MG63 (cell line): ENCODE data around the gene CDC42SE2. TPM values are rescaled to one million over a fixed set of nuclear protein-coding genes. Genes with fewer than 3 reads are reported as not detected.
"Not testable (repeated sequence)": the region's sequence is repeated elsewhere in the genome, so short reads cannot be mapped to it uniquely, and the experiment has no call there.

Experiments
- DNase-seq: peaks from one replicate; pipeline ENCODE4 v3.0.0-alpha.2; 2020
- H3K27me3 ChIP-seq: fragments of 250-450 bp; sonication (Bioruptor Pico); 2 replicates; pipeline ENCODE4 v1.5.1; 2020; ENCODE audit warnings: mild to moderate bottlenecking, moderate library complexity
- H3K36me3 ChIP-seq: fragments of 250-450 bp; sonication (Bioruptor Pico); 2 replicates; pipeline ENCODE4 v1.5.1; 2020; ENCODE audit warnings: mild to moderate bottlenecking, moderate library complexity
- H3K4me3 ChIP-seq: fragments of 250-450 bp; sonication (Bioruptor Pico); 2 replicates; pipeline ENCODE4 v1.5.1; 2020; ENCODE audit warnings: mild to moderate bottlenecking, moderate library complexity
- H3K9me3 ChIP-seq: fragments of 250-450 bp; sonication (Bioruptor Pico); 2 replicates; pipeline ENCODE4 v1.5.1; 2020; ENCODE audit warnings: mild to moderate bottlenecking, moderate library complexity
- total RNA-seq: library from RNA; depleted of rRNA; stranded (reverse); fragments of >200 nt; shearing (Covaris generic); gene quantifications from 2 replicates; pipeline ENCODE4 v1.2.3, GENCODE V29; 2014; ENCODE audit warnings: low replicate concordance

Gene CDC42SE2
- total RNA-seq, 1 experiment from 2014 or later, result 23.6 TPM

DNA sequence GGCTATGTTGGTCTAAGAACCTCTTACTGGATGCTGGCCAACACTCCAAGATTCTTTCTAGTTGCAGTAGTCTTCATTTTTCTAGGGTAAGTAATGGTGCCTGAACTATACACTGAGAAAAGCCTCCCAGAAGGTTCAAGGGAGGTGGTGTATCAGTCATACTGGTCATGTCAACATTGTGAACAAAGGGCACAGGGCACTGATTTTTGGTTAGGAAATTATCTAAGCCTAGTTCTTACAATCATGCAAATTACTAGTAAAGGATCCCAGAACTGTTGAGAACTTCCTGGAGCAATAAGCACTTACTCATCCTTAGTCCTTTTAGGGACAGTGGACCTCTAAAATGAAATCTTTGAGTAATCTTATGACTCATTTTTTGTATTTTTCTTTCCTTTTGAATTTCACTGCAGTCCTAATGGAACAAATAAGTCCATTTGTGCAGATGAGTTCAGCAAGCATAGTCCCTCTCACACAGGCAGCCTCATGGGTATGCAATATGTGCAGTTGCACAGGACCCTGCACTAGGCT, 21.1 kb upstream of the CDC42SE2 start:
- Histone ChIP-seq H3K9me3 (no peaks in the 10 kb centered on the region; the same call in none of the 2 replicates), H3K27me3 (no peaks in the 10 kb centered on the region), H3K4me3 (no peak overlapping the region), H3K36me3 (no peaks in the 10 kb centered on the region)
- peak; percentile 38 for DNase-seq

DNA sequence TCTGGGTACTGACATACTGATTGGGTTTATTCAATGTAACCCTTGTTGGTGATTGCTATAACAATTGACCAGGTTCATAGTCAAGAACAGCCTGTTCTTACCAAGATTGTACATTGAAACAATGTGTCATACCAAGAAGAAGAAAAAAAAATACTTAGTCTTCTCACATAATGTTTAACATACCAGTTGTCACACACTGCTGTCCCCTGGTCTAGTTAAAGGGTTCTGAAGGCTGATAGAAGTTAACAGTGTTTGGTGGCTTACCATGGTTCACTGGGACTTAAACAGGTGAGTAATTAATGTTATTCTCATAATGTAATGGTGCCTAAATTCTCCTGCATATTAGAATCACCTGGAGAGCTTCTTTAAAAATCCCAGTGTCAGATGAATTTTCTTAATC, 18.5 kb upstream of the CDC42SE2 start:
- no peaks in the 10 kb centered on the region for H3K36me3 ChIP-seq
- no peaks in the 10 kb centered on the region for H3K27me3 ChIP-seq
- no peaks in the 10 kb centered on the region; the same call in none of the 2 replicates for H3K9me3 ChIP-seq
- no peak overlapping the region for H3K4me3 ChIP-seq
- no peak for DNase-seq

DNA sequence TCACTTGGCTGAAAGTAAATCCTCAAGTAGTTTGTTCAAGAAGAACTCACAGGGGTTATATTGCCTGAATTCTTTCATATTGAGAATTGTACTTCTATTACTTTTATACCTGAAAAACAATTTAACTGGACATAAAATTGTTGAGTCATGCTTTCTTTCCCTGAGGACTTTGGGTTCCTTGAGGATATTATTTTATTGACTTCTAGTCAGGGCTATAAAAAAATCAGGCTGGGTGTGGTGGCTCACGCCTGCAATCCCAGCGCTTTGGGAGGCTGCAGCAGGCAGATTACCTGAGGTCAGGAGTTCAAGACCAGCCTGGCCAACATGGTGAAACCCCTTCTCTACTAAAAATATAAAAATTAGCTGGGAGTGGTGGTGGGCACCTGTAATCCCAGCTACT, 17.9 kb upstream of the CDC42SE2 start:
- no peaks in the 10 kb centered on the region for H3K36me3 ChIP-seq
- DNase-seq, result no peak
- H3K4me3 ChIP-seq, result no peak overlapping the region
- no peaks in the 10 kb centered on the region; the same call in none of the 2 replicates for H3K9me3 ChIP-seq
- H3K27me3 ChIP-seq, result no peaks in the 10 kb centered on the region

DNA sequence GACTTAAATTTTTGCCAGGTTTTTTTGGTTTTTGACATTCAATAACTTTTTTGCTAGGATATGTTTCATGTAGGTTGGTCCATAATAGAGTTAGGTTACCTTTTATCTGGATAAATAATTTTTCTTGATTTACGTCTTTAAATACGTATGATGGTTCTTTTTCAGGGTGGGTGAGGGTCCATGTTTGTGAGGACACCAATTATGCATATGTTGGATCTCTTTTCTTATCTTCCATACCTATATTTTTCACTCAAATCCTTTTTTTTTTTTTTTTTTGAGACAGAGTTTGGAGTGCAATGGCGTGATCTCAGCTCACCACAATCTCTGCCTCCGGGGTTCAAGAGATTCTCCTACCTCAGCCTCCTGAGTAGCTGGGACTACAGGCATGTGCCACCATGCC, 17.3 kb upstream of the CDC42SE2 start:
- no peaks in the 10 kb centered on the region for H3K27me3 ChIP-seq
- no peak for DNase-seq
- H3K36me3 ChIP-seq, result no peaks in the 10 kb centered on the region
- no peaks in the 10 kb centered on the region; the same call in none of the 2 replicates for H3K9me3 ChIP-seq
- H3K4me3 ChIP-seq, result no peak overlapping the region

DNA sequence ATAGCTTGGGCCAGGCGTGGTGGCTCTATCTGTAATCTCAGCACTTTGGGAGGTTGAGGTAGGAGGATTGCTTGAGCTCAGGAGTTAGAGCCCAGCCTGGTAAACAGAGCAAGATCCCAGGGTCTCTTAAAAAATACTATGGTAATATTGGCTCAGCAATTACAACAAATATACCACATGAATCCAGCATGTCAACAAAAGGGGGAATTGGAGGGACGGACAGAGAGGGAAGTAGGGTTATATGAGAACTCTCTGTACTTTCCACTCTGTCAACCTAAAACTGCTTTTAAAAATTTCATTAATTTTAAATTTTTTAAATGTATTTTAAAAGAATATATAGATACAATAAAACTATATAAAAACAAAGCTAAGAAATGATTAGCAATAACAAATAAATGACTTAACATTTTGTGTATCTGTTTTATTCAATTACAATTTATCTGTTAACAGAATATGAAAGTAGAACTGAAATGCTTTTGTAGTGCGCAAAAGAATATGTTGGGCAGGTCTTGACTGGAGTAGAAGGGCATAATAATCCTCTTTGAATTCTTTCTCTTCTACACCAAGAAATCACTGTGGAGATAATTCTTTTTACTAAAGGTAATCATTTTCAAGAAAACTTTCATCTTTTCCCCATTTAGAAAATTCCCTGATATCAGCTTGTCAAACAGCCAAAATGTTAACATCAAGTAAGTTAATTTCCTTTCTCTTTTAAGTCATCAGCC, 12.9 kb upstream of the CDC42SE2 start:
- no peak overlapping the region for H3K4me3 ChIP-seq
- DNase-seq, result no peak

DNA sequence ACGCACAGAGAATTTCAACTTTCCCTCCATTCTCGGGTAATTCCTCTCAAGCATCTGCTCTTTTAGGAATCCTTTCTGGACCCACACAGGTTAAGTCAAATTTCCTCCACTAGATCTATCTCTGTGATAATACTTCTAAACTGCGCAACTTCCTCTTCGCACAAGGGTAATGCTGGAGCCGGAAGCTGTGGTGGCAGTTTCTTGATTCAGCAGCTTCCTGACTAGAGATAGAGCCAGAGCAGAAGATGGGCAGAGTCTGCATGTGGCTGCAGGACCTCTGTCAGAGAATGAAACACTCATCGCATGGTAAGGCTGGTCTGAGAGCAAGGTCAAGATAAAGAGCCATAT, 11.1 kb upstream of the CDC42SE2 start:
- Histone ChIP-seq H3K27me3 (no peaks in the 10 kb centered on the region), H3K36me3 (no peaks in the 10 kb centered on the region), H3K4me3 (no peak overlapping the region), H3K9me3 (no peaks in the 10 kb centered on the region)
- no peak for DNase-seq

More for the DNA sequence above, 12.9 kb upstream of the CDC42SE2 start:
- Histone ChIP-seq H3K27me3 (no peaks in the 10 kb centered on the region), H3K36me3 (no peaks in the 10 kb centered on the region), H3K9me3 (no peaks in the 10 kb centered on the region; the same call in none of the 2 replicates)

DNA sequence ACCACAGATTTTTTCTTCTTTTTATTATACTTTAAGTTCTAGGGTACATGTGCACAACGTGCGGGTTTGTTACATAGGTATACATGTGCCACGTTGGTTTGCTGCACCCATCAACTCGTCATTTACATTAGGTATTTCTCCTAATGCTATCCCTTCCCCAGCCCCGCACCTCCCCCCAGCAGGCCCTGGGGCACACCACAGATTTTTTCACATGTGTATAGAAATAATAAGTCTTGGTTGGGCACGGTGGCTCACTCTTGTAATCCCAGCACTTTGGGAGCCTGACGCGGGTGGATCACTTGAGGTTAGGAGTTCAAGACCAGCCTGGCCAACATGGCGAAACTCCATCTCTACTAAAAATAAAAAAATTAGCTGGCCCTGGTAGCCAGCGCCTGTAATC, 9.8 kb upstream of the CDC42SE2 start:
- H3K4me3 ChIP-seq, H3K36me3 ChIP-seq, DNase-seq, H3K9me3 ChIP-seq, H3K27me3 ChIP-seq: not testable (repeated sequence)

DNA sequence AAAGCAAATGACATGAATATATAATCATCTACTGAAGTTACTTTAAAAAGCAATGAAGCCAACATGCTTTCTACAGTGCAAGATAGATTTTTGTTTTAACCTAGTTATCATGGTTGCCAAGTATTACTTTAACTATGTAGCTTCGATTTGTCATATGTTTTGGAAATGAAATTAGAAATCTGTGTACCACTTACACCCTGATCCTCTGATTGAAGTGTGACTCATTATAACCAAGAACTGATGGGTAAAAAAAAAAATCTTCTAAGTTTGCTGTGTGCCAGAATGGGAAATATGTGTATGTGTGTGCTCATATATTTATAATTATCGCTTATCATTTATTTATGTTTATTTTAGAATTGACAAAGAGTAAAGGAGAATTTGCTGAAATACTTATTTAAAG, 9.1 kb upstream of the CDC42SE2 start:
- no peak overlapping the region for H3K4me3 ChIP-seq
- H3K9me3 ChIP-seq, result no peaks in the 10 kb centered on the region
- DNase-seq, result no peak
- no peaks in the 10 kb centered on the region for H3K27me3 ChIP-seq
- H3K36me3 ChIP-seq, result no peaks in the 10 kb centered on the region

DNA sequence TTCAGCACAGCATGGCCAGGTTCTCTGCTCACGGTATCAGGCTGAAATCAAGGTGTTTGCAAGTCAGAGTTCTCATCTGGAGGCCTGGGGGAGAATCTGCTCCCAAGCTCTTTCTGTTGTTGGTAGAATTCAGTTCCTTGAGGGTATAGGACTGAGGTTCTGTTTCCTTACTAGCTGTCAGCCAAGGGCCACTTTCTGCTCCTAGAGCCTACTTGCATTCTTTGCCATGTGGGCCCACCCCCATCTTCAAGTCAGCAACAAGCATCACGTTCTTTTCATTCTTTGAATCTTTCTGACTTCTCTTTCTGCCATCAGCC, 7.4 kb upstream of the CDC42SE2 start:
- H3K9me3 ChIP-seq, result no peaks in the 10 kb centered on the region
- H3K27me3 ChIP-seq, result no peaks in the 10 kb centered on the region
- H3K4me3 ChIP-seq, result no peak overlapping the region
- no peak for DNase-seq
- no peaks in the 10 kb centered on the region for H3K36me3 ChIP-seq

DNA sequence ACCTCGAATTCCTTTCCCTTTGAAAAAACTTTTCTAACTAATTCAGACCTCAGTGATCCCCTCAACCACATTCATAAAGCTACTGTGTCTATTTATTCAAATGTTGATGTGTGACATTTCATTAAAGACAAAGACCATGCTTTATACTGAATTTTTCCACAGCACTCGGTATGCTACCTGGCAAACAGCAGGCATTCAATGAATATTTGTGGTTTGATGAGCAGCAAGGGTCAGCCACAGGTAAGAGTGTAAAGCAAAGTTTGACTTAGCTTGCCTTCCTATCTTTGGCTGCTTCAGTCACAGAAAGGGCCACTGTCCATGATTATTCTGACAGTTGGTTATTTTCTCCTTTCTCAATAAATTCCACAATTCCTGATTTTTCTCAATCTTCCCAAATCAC, 5.1 kb upstream of the CDC42SE2 start:
- Histone ChIP-seq H3K27me3 (no peaks in the 10 kb centered on the region), H3K9me3 (no peaks in the 10 kb centered on the region), H3K4me3 (no peak overlapping the region), H3K36me3 (no peaks in the 10 kb centered on the region)
- no peak for DNase-seq

DNA sequence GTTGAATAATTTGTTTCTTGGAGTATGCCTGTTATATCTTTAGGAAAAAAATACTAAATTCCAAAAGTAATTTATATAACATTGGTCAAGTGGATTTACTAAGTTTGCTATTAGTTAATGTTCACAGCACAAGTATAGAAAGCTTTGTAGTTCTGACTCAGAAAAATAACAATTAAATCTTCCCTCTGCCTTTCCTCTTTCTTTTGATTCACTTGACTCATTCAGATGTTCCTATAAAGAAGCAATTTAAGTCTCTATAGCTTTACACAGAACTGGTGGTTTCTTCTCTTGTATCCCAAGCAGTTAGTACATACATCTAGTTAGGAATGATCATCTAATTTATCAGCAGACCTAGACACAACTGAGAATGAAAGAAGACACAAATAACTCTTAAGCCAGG, 4.5 kb upstream of the CDC42SE2 start:
- DNase-seq, result no peak
- H3K27me3 ChIP-seq, result no peaks in the 10 kb centered on the region
- H3K36me3 ChIP-seq, result no peaks in the 10 kb centered on the region
- H3K9me3 ChIP-seq, result no peaks in the 10 kb centered on the region
- no peak overlapping the region for H3K4me3 ChIP-seq

DNA sequence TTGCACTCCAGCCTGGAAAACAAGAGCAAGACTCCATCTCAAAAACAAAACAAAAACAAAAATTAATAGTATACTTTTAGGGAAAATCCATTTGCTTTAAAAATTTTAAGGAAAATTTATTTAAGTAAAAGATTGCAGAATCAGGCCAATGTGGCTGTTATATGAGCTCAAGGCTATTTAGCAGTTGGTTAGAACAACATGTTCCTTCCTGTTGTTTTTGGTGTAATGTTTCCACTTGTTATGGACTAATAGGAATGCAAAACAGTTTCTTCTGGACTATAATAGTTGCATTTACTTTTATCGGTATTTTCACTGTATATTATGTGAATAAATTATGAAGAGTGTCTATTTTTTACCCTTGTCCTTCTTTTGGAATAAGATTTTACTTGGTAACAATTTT, 3.0 kb upstream of the CDC42SE2 start:
- no peaks in the 10 kb centered on the region for H3K9me3 ChIP-seq
- no peaks in the 10 kb centered on the region for H3K36me3 ChIP-seq
- H3K27me3 ChIP-seq, result no peaks in the 10 kb centered on the region
- no peak for DNase-seq
- H3K4me3 ChIP-seq, result no peak overlapping the region

DNA sequence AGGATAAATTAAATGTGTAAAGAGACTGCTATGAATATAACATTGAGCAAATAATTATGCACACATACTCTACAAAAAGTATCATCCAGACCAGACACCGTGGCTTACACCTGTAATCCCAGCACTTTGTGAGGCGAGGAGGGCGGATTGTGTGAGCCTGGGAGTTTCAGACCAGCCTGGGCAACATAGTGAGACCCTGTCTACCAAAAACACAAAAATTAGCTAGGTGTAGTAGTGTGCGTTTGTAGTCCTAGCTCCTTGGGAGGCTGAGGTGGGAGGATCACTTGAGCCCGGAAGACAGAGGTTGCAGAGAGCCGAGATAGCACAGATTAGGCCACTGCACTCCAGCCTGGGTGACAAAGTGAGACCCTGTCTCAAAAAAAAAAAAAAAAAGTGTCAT, 2.4 kb upstream of the CDC42SE2 start:
- DNase-seq, result no peak
- no peak overlapping the region for H3K4me3 ChIP-seq

DNA sequence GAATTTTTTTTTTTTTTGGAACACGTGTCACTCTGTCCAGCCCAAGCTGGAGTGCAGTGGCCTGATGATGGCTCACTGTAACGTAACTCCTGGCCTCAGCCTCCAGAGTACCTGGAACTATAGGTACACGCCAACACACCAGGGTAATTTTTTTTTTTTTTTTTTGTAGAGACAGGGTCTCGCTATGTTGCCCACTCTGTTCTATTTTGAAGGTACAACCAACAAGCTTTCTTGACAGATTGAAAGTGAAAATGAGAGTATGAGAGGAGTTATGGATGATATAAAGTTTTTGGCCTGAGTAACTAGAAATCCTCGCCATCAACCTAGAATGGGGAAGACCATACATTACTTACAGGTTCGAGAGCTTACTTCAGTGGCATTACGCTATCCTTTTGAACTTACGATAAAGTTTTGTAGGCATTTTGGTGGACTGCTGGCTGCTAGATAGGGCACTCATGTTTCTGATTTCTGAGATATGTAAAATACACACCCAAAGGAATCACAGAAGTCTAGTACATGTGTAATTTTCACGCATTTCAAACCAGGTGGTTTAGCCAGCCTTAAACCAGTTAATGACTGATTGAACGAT, 806 bp upstream of the CDC42SE2 start:
- no peak for DNase-seq
- no peaks in the 10 kb centered on the region for H3K27me3 ChIP-seq
- no peaks in the 10 kb centered on the region for H3K36me3 ChIP-seq
- H3K4me3 ChIP-seq, result peak overlapping the region; percentile 84
- H3K9me3 ChIP-seq, result no peaks in the 10 kb centered on the region

More for the DNA sequence above, 2.4 kb upstream of the CDC42SE2 start:
- Histone ChIP-seq H3K36me3 (no peaks in the 10 kb centered on the region), H3K27me3 (no peaks in the 10 kb centered on the region), H3K9me3 (no peaks in the 10 kb centered on the region)

DNA sequence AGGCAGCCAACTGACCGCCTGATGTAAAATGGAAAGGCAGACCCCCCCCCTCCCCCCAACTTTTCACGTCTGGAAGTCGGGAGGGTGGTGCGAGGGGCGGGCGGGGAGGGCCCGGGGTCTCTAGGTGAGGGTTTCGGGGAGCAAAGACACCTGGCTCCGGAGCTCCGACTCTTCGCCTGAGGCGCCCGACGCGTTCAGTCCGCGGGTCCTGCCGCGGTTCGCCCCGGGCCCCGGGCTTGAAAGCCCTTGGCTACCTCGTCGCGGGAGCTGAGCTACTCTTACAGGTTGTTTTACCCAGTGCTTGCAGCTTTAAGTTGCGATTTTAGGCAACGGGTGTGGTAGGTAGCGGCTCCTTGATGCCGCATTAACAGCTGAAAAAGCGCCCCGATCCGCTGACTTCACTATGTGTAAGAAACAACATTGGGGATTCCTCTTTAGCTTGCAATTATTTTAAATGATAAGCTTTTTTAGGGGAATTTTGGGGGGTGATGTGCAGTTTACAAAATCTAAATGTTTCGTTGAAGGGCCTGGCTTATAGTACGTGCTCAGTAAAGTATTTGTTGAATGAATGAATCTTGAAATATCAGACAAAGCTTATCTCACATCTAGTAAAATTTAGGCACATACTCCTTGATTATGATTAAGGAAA, 722 bp downstream of the CDC42SE2 start:
- peak; percentile 52 for DNase-seq

DNA sequence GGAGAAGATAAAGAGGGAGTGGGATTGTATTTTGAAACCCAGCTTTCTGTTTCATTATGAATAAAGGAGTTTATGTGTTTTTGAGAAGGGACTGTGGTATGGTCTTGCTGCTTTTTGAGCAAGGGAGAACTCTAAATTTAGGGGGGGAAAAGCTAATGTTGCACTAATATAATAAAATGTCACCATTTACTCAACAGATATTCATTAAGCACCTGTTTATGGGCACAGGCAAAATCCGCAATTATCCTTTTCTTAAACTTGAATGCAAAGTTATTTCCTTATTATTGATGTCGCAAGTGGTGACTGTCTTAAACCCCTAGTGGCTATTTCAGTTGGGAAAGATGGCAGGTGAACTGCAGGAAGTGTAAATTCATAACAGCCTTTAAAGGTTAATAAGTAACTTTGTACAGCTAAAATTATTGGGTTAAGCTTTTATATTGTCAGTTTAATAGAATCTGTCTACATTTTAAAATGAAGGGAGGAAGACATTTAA, 1.5 kb downstream of the CDC42SE2 start:
- Histone ChIP-seq H3K27me3 (no peaks in the 10 kb centered on the region), H3K36me3 (no peaks in the 10 kb centered on the region), H3K4me3 (peak overlapping the region; percentile 84), H3K9me3 (no peaks in the 10 kb centered on the region)
- no peak for DNase-seq

More for the DNA sequence above, 722 bp downstream of the CDC42SE2 start:
- Histone ChIP-seq H3K27me3 (no peaks in the 10 kb centered on the region), H3K9me3 (no peaks in the 10 kb centered on the region), H3K36me3 (no peaks in the 10 kb centered on the region), H3K4me3 (peak overlapping the region; percentile 84)

DNA sequence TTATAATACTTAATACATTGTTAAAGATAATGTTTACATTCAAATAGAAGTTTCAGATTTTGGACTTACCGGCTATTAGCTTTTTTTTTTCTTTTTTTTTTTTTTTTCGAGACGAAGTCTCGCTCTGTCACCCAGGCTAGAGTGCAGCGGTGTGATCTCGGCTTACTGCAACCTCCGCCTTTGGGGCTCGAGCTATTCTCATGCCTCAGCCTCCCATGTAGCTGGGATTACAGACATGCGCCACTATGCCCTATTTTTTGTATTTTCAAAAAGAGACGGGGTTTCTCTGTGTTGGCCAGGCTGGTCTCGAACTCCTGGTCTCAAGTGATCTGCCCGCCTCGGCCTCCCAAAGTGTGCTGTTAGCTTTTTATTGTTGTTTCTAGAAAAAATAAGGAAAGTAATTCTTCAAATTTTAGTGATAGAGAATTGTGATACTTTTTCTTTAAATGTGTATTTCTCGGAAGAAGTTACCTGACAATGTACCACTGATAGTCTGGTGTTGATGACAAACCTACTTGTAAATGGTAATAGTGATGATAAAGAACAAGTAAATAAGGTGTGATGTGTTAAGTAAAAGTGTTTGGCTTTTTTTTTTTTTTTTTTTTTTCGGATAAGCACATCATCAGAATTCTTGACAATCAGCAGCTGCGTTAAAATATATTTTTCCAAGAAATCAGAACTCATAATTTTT, 2.7 kb downstream of the CDC42SE2 start:
- no peak for DNase-seq
- Histone ChIP-seq H3K27me3 (no peaks in the 10 kb centered on the region), H3K9me3 (no peaks in the 10 kb centered on the region), H3K4me3 (no peak overlapping the region), H3K36me3 (no peaks in the 10 kb centered on the region)
